K562 (cell line): ENCODE data around the gene MTERF4. TPM values are rescaled to one million over a fixed set of nuclear protein-coding genes. Genes with fewer than 3 reads are reported as not detected.

Experiments used
- ATAC-seq: fragments of 200-7000 bp; cut with Tn5 transposase; 3 replicates; pipeline ENCODE4 v1.9.1; 2020; ENCODE audit warnings: moderate library complexity
- BruUV-seq: library from RNA; stranded (reverse); fragments of 400-500 nt; replicated peaks from 2 replicates; lab custom pipeline; 2021; lab: Mats Ljungman, UMichigan
- CTCF ChIA-PET: fragments of 300-600 bp; formaldehyde crosslinking; extraction: SDS; loops from one replicate; lab custom pipeline; 2021; ENCODE audit warnings: low intra/inter-chr PET ratio; lab: Yijun Ruan, JAX
- POLR2A ChIA-PET: fragments of 300-600, 350-650 bp; sonication (Branson Sonifier 250); formaldehyde crosslinking; extraction: SDS; loops from one replicate; lab custom pipeline; 2021; ENCODE audit warnings: antibody characterized with exemption, inconsistent platforms; lab: Yijun Ruan, JAX
- DNase-seq, 4 experiments: peaks; one replicate each; pipeline versions ENCODE4 v3.0.0 to v3.0.0-alpha.2; 2011 to 2018; ENCODE audit warnings: low spot score in 3 of 4, mixed read lengths in 3 of 4; ENCODE audit errors: extremely low read depth in 1 of 4
- FAIRE-seq: peaks from 2 replicates; lab custom pipeline; 2011; peaks lifted over from hg19 to GRCh38; lab: Jason Lieb, UNC
- H2AFZ ChIP-seq: 2 replicates; pipeline ENCODE4 v1.6.0; 2011; ENCODE audit warnings: low read depth, low read length, control low read depth, inconsistent platforms
- H3K27ac ChIP-seq: fragments of 200-600 bp; 3 replicates; pipeline ENCODE4 v1.8.0; 2011; ENCODE audit warnings: low read depth, mild to moderate bottlenecking, control low read depth, inconsistent platforms, low read length, moderate library complexity, mixed read lengths; ENCODE audit errors: extremely low read depth
- H3K27me3 ChIP-seq, 2 experiments: fragments of 300-600 bp in 1 of 2; 2 replicates in 1 of 2; 3 replicates in 1 of 2; pipeline versions ENCODE4 v1.6.0 to v1.8.0; 2011; ENCODE audit warnings: inconsistent platforms in 2 of 2, low read length in 2 of 2, mild to moderate bottlenecking in 1 of 2, mixed read lengths in 1 of 2, moderate library complexity in 1 of 2; ENCODE audit not compliant: control insufficient read depth in 2 of 2, insufficient read depth in 2 of 2
- H3K36me3 ChIP-seq: fragments of 300-600 bp; 3 replicates; pipeline ENCODE4 v1.8.0; 2011; ENCODE audit warnings: mild to moderate bottlenecking, low read length, inconsistent platforms; ENCODE audit not compliant: control insufficient read depth, insufficient read depth
- H3K4me1 ChIP-seq, 2 experiments: fragments of 200-600 bp in 1 of 2; replicated peaks in 1 of 2; 2 replicates in 1 of 2; 3 replicates in 1 of 2; pipeline versions ENCODE4 v1.5.1 to v1.8.0; 2011; ENCODE audit warnings: inconsistent platforms in 2 of 2, low read length in 2 of 2, mild to moderate bottlenecking in 1 of 2, mixed read lengths in 1 of 2, moderate library complexity in 1 of 2; ENCODE audit not compliant: control insufficient read depth in 2 of 2, insufficient read depth in 2 of 2
- H3K4me2 ChIP-seq: 2 replicates; pipeline ENCODE4 v1.6.1; 2011; ENCODE audit warnings: low read length, control low read depth, inconsistent platforms, mixed read lengths; ENCODE audit not compliant: insufficient read depth
- H3K4me3 ChIP-seq: fragments of 200-600 bp; sonication (generic), shearing (Covaris generic); 2 replicates; pipeline ENCODE4 v1.5.1; 2016; ENCODE audit warnings: control low read depth, inconsistent platforms
- H3K79me2 ChIP-seq: fragments of 200-600 bp; 3 replicates; pipeline ENCODE4 v1.8.0; 2011; ENCODE audit warnings: low read length, inconsistent platforms; ENCODE audit not compliant: control insufficient read depth, insufficient read depth
- H3K9ac ChIP-seq, 2 experiments: 2 replicates each; pipeline versions ENCODE4 v1.6.0 to v1.6.1; 2011; ENCODE audit warnings: low read depth in 2 of 2, low read length in 2 of 2, control low read depth in 1 of 2, inconsistent platforms in 1 of 2, mild to moderate bottlenecking in 1 of 2, mixed read lengths in 1 of 2; ENCODE audit not compliant: insufficient read depth in 1 of 2
- H3K9me1 ChIP-seq: one replicate; pipeline ENCODE4 v1.6.0; 2011; ENCODE audit warnings: inconsistent platforms, mild to moderate bottlenecking, low read length, moderate library complexity; ENCODE audit not compliant: control insufficient read depth, insufficient read depth
- H3K9me3 ChIP-seq: replicated peaks from 2 replicates; pipeline ENCODE4 v1.5.1; 2011; ENCODE audit warnings: low read depth, low read length, inconsistent platforms; ENCODE audit not compliant: control insufficient read depth, insufficient read depth
- H4K20me1 ChIP-seq: replicated peaks from 2 replicates; pipeline ENCODE4 v1.6.1; 2011; ENCODE audit warnings: low read length, inconsistent platforms, mixed read lengths; ENCODE audit not compliant: control insufficient read depth, insufficient read depth
- CCAR2 ChIP-seq: fragments of 200-400 bp; formaldehyde crosslinking; IDR thresholded peaks from 2 replicates; pipeline ENCODE4 v1.6.1; 2017; ENCODE audit warnings: mild to moderate bottlenecking, low read depth, low read length
- CHD1 ChIP-seq: fragments of 200-600 bp; sonication (generic); IDR thresholded peaks from one replicate; pipeline ENCODE4 v1.6.1; 2012; ENCODE audit warnings: mild to moderate bottlenecking, moderate library complexity, low read length, inconsistent platforms
- HNRNPH1 ChIP-seq: fragments of 200-400 bp; formaldehyde crosslinking; optimal IDR thresholded peaks from 2 replicates; pipeline ENCODE3; 2017; ENCODE audit warnings: low read depth, mild to moderate bottlenecking, low read length, moderate library complexity
- MIER1 ChIP-seq: fragments of 450-650 bp; IDR thresholded peaks from 2 replicates; pipeline ENCODE4 v1.6.1; 2016; ENCODE audit warnings: antibody characterized with exemption, mild to moderate bottlenecking, low read depth
- NCOR1 ChIP-seq: fragments of 450-650 bp; IDR thresholded peaks from 2 replicates; pipeline ENCODE4 v1.6.1; 2016; ENCODE audit warnings: mild to moderate bottlenecking, moderate library complexity
- SNIP1 ChIP-seq: fragments of 450-650 bp; IDR thresholded peaks from 2 replicates; pipeline ENCODE4 v1.7.1; 2017; ENCODE audit warnings: low read depth, mild to moderate bottlenecking
- TARDBP ChIP-seq: fragments of 450-650 bp; IDR thresholded peaks from 2 replicates; pipeline ENCODE4 v1.6.1; 2016
- TEAD2 ChIP-seq: fragments of 450-650 bp; IDR thresholded peaks from 2 replicates; pipeline ENCODE4 v1.6.1; 2016; ENCODE audit warnings: missing genetic modification characterization, control low read depth, missing compliant biosample characterization
- ZNF507 ChIP-seq: conservative IDR thresholded peaks from 2 replicates; pipeline ENCODE4 v1.6.1; 2017; ENCODE audit warnings: missing genetic modification characterization, missing compliant biosample characterization
- ZNF592 ChIP-seq: fragments of 450-650 bp; IDR thresholded peaks from 2 replicates; pipeline ENCODE4 v1.6.1; 2017; ENCODE audit warnings: antibody characterized with exemption, mild to moderate bottlenecking
- ZNF76 ChIP-seq: fragments of 250-450 bp; sonication (Bioruptor Pico); IDR thresholded peaks from 2 replicates; pipeline ENCODE4 v1.4.0; 2020; ENCODE audit warnings: mild to moderate bottlenecking, moderate library complexity, borderline replicate concordance
- WGBS: fragments of 100-300 bp; shearing (Covaris generic); methylation state at CpG from one replicate; pipeline ENCODE4 v1.1.6; 2016; ENCODE audit warnings: low coverage, mixed read lengths; ENCODE audit not compliant: insufficient coverage; ENCODE audit errors: missing lambda C conversion rate; 5-methylcytosine and 5-hydroxymethylcytosine counted together
- in situ Hi-C: fragments of 300-500 bp; cut with MboI; formaldehyde crosslinking; loops from 4 replicates; pipeline ENCODE4 v1.15.0; 2018; ENCODE audit warnings: inconsistent platforms, mixed read lengths
- intact Hi-C: fragments of 100-400 bp; cut with micrococcal nuclease; formaldehyde crosslinking; loops from 2 replicates; pipeline ENCODE4 v1.14.2; 2022
- polyA plus RNA-seq, 8 experiments: library from polyadenylated mRNA; depleted of rRNA in 4 of 8; stranded (reverse) in 5 of 8; unstranded in 3 of 8; fragments of >200 nt; fragmentation: Nextera tagmentation in 2 of 8; fragmentation: Illumina TruSeq in 1 of 8; extraction: Ambion mirVana in 2 of 8; extraction: Trizol in 1 of 8; gene quantifications; 2 replicates each; pipeline versions ENCODE4 v1.2.1 to v1.2.3, GENCODE V29; 2011 to 2014; ENCODE audit warnings: inconsistent platforms in 1 of 8, missing spikeins in 1 of 8
- total RNA-seq, 7 experiments: library from RNA; depleted of rRNA in 6 of 7; stranded (reverse); fragments of >200 nt in 6 of 7; fragmentation: Illumina TruSeq in 2 of 7; extraction: Trizol in 2 of 7; gene quantifications; 2 replicates each; pipeline versions ENCODE4 v1.2.1 to v1.2.3, GENCODE V29; 2011 to 2021; ENCODE audit warnings: low replicate concordance in 1 of 7
- TF ChIP-seq, protein P1 (sequence below): IDR thresholded peaks from 2 replicates; pipeline ENCODE4 v1.6.1; 2014; ENCODE audit warnings: antibody characterized with exemption

MTERF4 gene
- total and polyA plus RNA-seq, 9 of the 15 experiments (the other 6 are each of a cell fraction or from before 2014, with no cell fraction given): 15.3 to 29.6 (median 21.2) TPM

GRCh38 chr2:241147336-241147735 lies 45.2 kb upstream of the MTERF4 start (continued):
- TF ChIP-seq TEAD2 (tag) (no peak), ZNF592 (no peak), CCAR2 (no peak)
- TF ChIP-seq, protein P1, sequence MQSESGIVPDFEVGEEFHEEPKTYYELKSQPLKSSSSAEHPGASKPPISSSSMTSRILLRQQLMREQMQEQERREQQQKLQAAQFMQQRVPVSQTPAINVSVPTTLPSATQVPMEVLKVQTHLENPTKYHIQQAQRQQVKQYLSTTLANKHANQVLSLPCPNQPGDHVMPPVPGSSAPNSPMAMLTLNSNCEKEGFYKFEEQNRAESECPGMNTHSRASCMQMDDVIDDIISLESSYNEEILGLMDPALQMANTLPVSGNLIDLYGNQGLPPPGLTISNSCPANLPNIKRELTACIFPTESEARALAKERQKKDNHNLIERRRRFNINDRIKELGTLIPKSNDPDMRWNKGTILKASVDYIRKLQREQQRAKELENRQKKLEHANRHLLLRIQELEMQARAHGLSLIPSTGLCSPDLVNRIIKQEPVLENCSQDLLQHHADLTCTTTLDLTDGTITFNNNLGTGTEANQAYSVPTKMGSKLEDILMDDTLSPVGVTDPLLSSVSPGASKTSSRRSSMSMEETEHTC: no peak

GRCh38 chr2:241146286-241146685 lies 44.2 kb upstream of the MTERF4 start:
- Histone ChIP-seq H3K9me1 (no peaks in the 10 kb centered on the region), H3K4me1 (peaks cover 13 to 24% of the 10 kb centered on the region in 2 experiments; a peak in 4 of 5 replicates), H3K36me3 (0 out of 3 replicates have a peak, but pooled peaks cover 3% of the 10 kb centered on the region), H4K20me1 (no peaks in the 10 kb centered on the region), H3K4me3 (no peak overlapping the region), H3K27ac (no peak overlapping the region), H2AFZ (no peak overlapping the region), H3K9ac (no peak overlapping the region), H3K79me2 (peaks cover 15% of the 10 kb centered on the region), H3K4me2 (no peak overlapping the region), H3K9me3 (no peaks in the 10 kb centered on the region), H3K27me3 (no peaks in the 10 kb centered on the region)
- in situ Hi-C loops: no loop called here
- ATAC-seq (no peak), FAIRE-seq (no peak), DNase-seq (no peak)
- ChIA-PET POLR2A (interaction anchor here (0.7 kb wide), 1 partner anchor 63 kb away, joined by 3 read pairs; no protein-coding TSS in a partner anchor), CTCF (no interaction called here)
- 62% methylated on average over 2 of the region's 4 CpGs for WGBS
- BruUV-seq: no TSS peak
- intact Hi-C loops: no loop called here
- TF ChIP-seq NCOR1 (no peak), ZNF507 (no peak), TARDBP (no peak), MIER1 (no peak), ZNF592 (no peak), SNIP1 (no peak), HNRNPH1 (no peak), ZNF76 (CRISPR knock-in tag) (no peak), CHD1 (no peak)
